ENCODE results near the gene CYP26A1. TPM values are rescaled to one million over a fixed set of nuclear protein-coding genes. Genes with fewer than 3 reads are reported as not detected.
A peak's percentile ranks its signal among the peaks of the same experiment; 100 is the strongest.

The CYP26A1 gene
- total and polyA plus RNA-seq, 2 donors (not counting 1 experiment from before 2014, with no cell fraction given) = under 0.01 TPM; not detected in 1

- DNase-seq (ENCODE audit: low read depth in 2 of 2) = no peak
- H2AFZ ChIP-seq (ENCODE audit: low read length) = no peak overlapping the region
- no peak overlapping the region for H3K4me3 ChIP-seq (replicated peaks in 1 of 4; ENCODE audit: control extremely low read depth in 1 of 4, insufficient read depth in 1 of 4, low read depth in 3 of 4, low read length in 4 of 4)
- peaks cover 9% of the 10 kb centered on the region for H3K27me3 ChIP-seq (ENCODE audit: control insufficient read depth, insufficient read depth, low read length)
- no peaks in the 10 kb centered on the region for H3K36me3 ChIP-seq (ENCODE audit: control insufficient read depth, insufficient read depth, low read length)
- H3K27ac ChIP-seq (ENCODE audit: insufficient read depth, low read length) = no peak overlapping the region
- TF ChIP-seq CTCF (conservative IDR thresholded peaks at IDR 0.05 in 1 of 2, IDR thresholded peaks at IDR 0.05 in 1 of 2; ENCODE audit: low read depth in 1 of 2, low read length in 2 of 2) = no peak
- TF ChIP-seq EZH2 (IDR thresholded peaks at IDR 0.05; ENCODE audit: low read length, missing control alignments) = no peak
- no peaks in the 10 kb centered on the region for H3K79me2 ChIP-seq (ENCODE audit: control insufficient read depth, insufficient read depth, low read length)
- H3K4me1 ChIP-seq (ENCODE audit: control insufficient read depth, extremely low read depth, insufficient read depth, low read length) = no peaks in the 10 kb centered on the region
- no peaks in the 10 kb centered on the region for H4K20me1 ChIP-seq (ENCODE audit: control insufficient read depth, extremely low read depth, insufficient read depth, low read length)
- no peaks in the 10 kb centered on the region for H3K9me3 ChIP-seq (ENCODE audit: control insufficient read depth, insufficient read depth, low read depth, low read length)
- H3K9ac ChIP-seq (ENCODE audit: insufficient read depth, low read length) = no peak overlapping the region
- H3K4me2 ChIP-seq (ENCODE audit: extremely low read depth, insufficient read depth, low read length) = no peak overlapping the region
Observed at GRCh38 chr10:93113042-93113441, 39.3 kb downstream of the CYP26A1 start.

- Histone ChIP-seq H4K20me1 (ENCODE audit: control insufficient read depth, extremely low read depth, insufficient read depth, low read length) (no peaks in the 10 kb centered on the region), H3K27me3 (ENCODE audit: control insufficient read depth, insufficient read depth, low read length) (peaks cover 9% of the 10 kb centered on the region), H3K9me3 (ENCODE audit: control insufficient read depth, insufficient read depth, low read depth, low read length) (no peaks in the 10 kb centered on the region), H3K4me2 (ENCODE audit: extremely low read depth, insufficient read depth, low read length) (no peak overlapping the region), H3K9ac (ENCODE audit: insufficient read depth, low read length) (no peak overlapping the region), H3K4me1 (ENCODE audit: control insufficient read depth, extremely low read depth, insufficient read depth, low read length) (no peaks in the 10 kb centered on the region), H3K27ac (ENCODE audit: insufficient read depth, low read length) (no peak overlapping the region), H2AFZ (ENCODE audit: low read length) (no peak overlapping the region), H3K79me2 (ENCODE audit: control insufficient read depth, insufficient read depth, low read length) (no peaks in the 10 kb centered on the region), H3K4me3 (replicated peaks in 1 of 4; ENCODE audit: control extremely low read depth in 1 of 4, insufficient read depth in 1 of 4, low read depth in 3 of 4, low read length in 4 of 4) (no peak overlapping the region), H3K36me3 (ENCODE audit: control insufficient read depth, insufficient read depth, low read length) (no peaks in the 10 kb centered on the region)
- TF ChIP-seq CTCF (conservative IDR thresholded peaks at IDR 0.05 in 1 of 2, IDR thresholded peaks at IDR 0.05 in 1 of 2; ENCODE audit: low read depth in 1 of 2, low read length in 2 of 2) (peak; percentile 42 to 60), EZH2 (IDR thresholded peaks at IDR 0.05; ENCODE audit: low read length, missing control alignments) (no peak)
- DNase-seq (ENCODE audit: low read depth in 2 of 2) = peak; percentile 20 to 54
Observed at GRCh38 chr10:93115661-93116383, 42.1 kb downstream of the CYP26A1 start.

- Histone ChIP-seq H2AFZ (ENCODE audit: low read length) (no peak overlapping the region), H3K4me3 (replicated peaks in 1 of 4; ENCODE audit: control extremely low read depth in 1 of 4, insufficient read depth in 1 of 4, low read depth in 3 of 4, low read length in 4 of 4) (no peak overlapping the region), H3K36me3 (ENCODE audit: control insufficient read depth, insufficient read depth, low read length) (no peaks in the 10 kb centered on the region), H3K9me3 (ENCODE audit: control insufficient read depth, insufficient read depth, low read depth, low read length) (no peaks in the 10 kb centered on the region), H3K27ac (ENCODE audit: insufficient read depth, low read length) (no peak overlapping the region), H4K20me1 (ENCODE audit: control insufficient read depth, extremely low read depth, insufficient read depth, low read length) (no peaks in the 10 kb centered on the region), H3K9ac (ENCODE audit: insufficient read depth, low read length) (no peak overlapping the region), H3K4me1 (ENCODE audit: control insufficient read depth, extremely low read depth, insufficient read depth, low read length) (no peaks in the 10 kb centered on the region), H3K4me2 (ENCODE audit: extremely low read depth, insufficient read depth, low read length) (no peak overlapping the region), H3K27me3 (ENCODE audit: control insufficient read depth, insufficient read depth, low read length) (peaks cover 4% of the 10 kb centered on the region), H3K79me2 (ENCODE audit: control insufficient read depth, insufficient read depth, low read length) (no peaks in the 10 kb centered on the region)
- DNase-seq (ENCODE audit: low read depth in 2 of 2) = no peak
- TF ChIP-seq CTCF (conservative IDR thresholded peaks at IDR 0.05 in 1 of 2, IDR thresholded peaks at IDR 0.05 in 1 of 2; ENCODE audit: low read depth in 1 of 2, low read length in 2 of 2) (no peak), EZH2 (IDR thresholded peaks at IDR 0.05; ENCODE audit: low read length, missing control alignments) (no peak)
Observed at GRCh38 chr10:93121311-93121710, 47.6 kb downstream of the CYP26A1 start.

All from fibroblast of lung (primary cell).